GM20000 (cell line): ENCODE data around the gene KCNQ1.

Experiments
- DNase-seq: peaks from one replicate; pipeline ENCODE4 v3.0.0; 2012; ENCODE audit warnings: low spot score
- CTCF ChIP-seq: IDR thresholded peaks from 2 replicates; pipeline ENCODE4 v1.5.1; 2012; ENCODE audit warnings: mild to moderate bottlenecking, control low read depth; ENCODE audit errors: extremely low read depth, missing control alignments

The KCNQ1 gene

GRCh38 chr11:2863276-2863618 lies 418.4 kb downstream of the KCNQ1 start:
- no peak for TF ChIP-seq CTCF

GRCh38 chr11:2864901-2865300 lies 420.1 kb downstream of the KCNQ1 start:
- no peak for TF ChIP-seq CTCF
- no peak for DNase-seq

More at GRCh38 chr11:2863276-2863618, 418.4 kb downstream of the KCNQ1 start:
- no peak for DNase-seq

GRCh38 chr11:2865922-2866577 lies 421.2 kb downstream of the KCNQ1 start:
- no peak for DNase-seq
- TF ChIP-seq CTCF = no peak

- no peak for DNase-seq
- TF ChIP-seq CTCF = no peak
Measured at GRCh38 chr11:2867142-2867541, 422.3 kb downstream of the KCNQ1 start.

- no peak for TF ChIP-seq CTCF
- no peak for DNase-seq
Measured at GRCh38 chr11:2867722-2868505, 423.1 kb downstream of the KCNQ1 start.

GRCh38 chr11:2868506-2869133 lies 423.8 kb downstream of the KCNQ1 start:
- no peak for TF ChIP-seq CTCF
- DNase-seq = no peak

- TF ChIP-seq CTCF = no peak
- no peak for DNase-seq
Measured at GRCh38 chr11:2869134-2869526, 424.3 kb downstream of the KCNQ1 start.
